ENCODE measurements around the gene ARFGAP2. TPM values are rescaled to one million over a fixed set of nuclear protein-coding genes. Genes with fewer than 3 reads are reported as not detected.

The ARFGAP2 gene
- total RNA-seq, 4 donors from 2014 or later: 178 to 248 (median 201) TPM

DNA sequence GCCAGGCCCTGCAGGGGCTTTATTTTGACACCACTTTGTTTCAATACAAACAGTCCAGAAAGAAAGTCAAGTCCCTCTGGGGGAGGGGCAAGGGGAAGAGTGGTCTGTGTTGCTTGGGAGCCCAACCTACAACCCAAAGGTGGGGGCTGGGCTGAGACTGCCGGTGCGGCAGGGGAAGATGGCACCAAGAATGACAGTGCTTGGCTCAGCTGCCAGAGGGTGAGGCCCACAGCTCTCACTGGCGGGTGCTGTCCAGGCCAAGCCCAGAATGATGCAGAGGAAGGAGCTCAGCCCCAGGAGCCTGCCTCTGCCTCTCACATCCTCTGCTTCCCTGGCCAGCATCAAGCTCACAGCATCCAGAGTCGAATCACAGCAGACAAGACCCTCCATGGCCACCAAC is 12.4 kb downstream of the ARFGAP2 start:
- 43% methylated on average over 4 of the region's 4 CpGs for WGBS
- DNase-seq (ENCODE audit: low spot score in 2 of 2): no peak
- H3K27me3 ChIP-seq: no peaks in the 10 kb centered on the region
- H3K36me3 ChIP-seq: peaks cover 63% of the 10 kb centered on the region
- H3K4me3 ChIP-seq: no peak overlapping the region
- no peaks in the 10 kb centered on the region for H3K9me3 ChIP-seq
- TF ChIP-seq EP300 (IDR thresholded peaks at IDR 0.05): no peak
- TF ChIP-seq POLR2AphosphoS5 (IDR thresholded peaks at IDR 0.05): no peak
- TF ChIP-seq POLR2A (IDR thresholded peaks at IDR 0.05): no peak
- TF ChIP-seq, protein P1, sequence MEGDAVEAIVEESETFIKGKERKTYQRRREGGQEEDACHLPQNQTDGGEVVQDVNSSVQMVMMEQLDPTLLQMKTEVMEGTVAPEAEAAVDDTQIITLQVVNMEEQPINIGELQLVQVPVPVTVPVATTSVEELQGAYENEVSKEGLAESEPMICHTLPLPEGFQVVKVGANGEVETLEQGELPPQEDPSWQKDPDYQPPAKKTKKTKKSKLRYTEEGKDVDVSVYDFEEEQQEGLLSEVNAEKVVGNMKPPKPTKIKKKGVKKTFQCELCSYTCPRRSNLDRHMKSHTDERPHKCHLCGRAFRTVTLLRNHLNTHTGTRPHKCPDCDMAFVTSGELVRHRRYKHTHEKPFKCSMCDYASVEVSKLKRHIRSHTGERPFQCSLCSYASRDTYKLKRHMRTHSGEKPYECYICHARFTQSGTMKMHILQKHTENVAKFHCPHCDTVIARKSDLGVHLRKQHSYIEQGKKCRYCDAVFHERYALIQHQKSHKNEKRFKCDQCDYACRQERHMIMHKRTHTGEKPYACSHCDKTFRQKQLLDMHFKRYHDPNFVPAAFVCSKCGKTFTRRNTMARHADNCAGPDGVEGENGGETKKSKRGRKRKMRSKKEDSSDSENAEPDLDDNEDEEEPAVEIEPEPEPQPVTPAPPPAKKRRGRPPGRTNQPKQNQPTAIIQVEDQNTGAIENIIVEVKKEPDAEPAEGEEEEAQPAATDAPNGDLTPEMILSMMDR (IDR thresholded peaks at IDR 0.05): no peak
- H3K27ac ChIP-seq: no peak overlapping the region
- H3K4me1 ChIP-seq: peaks cover 9% of the 10 kb centered on the region

DNA sequence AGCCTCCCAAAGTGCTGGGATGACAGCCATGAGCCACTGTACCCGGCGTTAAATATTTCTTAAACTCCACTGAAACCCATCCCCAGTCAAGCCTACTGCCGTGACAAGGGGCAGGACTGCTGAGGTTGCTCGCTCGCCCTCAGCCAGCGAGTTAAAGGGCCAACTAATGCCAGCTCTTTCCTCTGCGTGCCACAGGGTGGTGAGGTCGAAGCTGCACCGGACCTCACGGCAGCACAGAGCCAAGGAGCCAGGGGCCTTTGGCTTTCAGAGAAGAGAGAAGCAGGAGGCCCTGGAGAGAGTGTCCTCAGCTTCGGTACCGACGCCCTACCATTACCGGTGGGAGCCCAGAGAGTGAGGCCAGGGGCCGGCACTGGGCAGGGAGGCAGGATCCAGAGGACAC is 12.8 kb downstream of the ARFGAP2 start:
- H3K9me3 ChIP-seq: no peaks in the 10 kb centered on the region
- no peak overlapping the region for H3K27ac ChIP-seq
- peaks cover 9% of the 10 kb centered on the region for H3K4me1 ChIP-seq
- 88% methylated on average over 9 of the region's 15 CpGs for WGBS
- no peak overlapping the region for H3K4me3 ChIP-seq
- no peak for TF ChIP-seq POLR2A (IDR thresholded peaks at IDR 0.05)
- no peaks in the 10 kb centered on the region for H3K27me3 ChIP-seq
- H3K36me3 ChIP-seq: peaks cover 62% of the 10 kb centered on the region
- no peak for DNase-seq (ENCODE audit: low spot score in 2 of 2)

DNA sequence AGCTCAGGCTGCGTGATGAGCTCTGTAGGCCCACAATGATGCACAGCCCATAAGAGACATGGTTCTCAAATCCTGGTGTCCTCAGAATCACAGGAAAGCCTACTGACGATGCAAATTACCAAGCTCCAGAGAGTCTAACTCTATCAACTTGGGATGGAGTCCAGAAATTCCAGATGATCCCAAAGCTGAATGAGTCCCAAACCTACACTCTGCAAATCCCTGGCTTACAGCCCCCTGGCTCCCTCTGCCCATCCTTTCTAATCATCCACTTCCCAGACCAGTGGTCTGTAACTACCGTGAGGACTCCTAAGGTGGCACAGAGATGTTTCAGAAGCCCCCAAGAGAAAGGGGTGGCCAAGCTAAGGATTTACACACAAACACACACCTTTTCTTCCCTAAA is 13.5 kb downstream of the ARFGAP2 start:
- no peak for DNase-seq (ENCODE audit: low spot score in 2 of 2)
- TF ChIP-seq, protein P1 (IDR thresholded peaks at IDR 0.05): no peak
- TF ChIP-seq POLR2A (IDR thresholded peaks at IDR 0.05) (no peak), EP300 (IDR thresholded peaks at IDR 0.05) (no peak), POLR2AphosphoS5 (IDR thresholded peaks at IDR 0.05) (no peak)
- 48% methylated on average over 3 of the region's 3 CpGs for WGBS
- Histone ChIP-seq H3K4me1 (peaks cover 9% of the 10 kb centered on the region), H3K4me3 (no peak overlapping the region), H3K27me3 (no peaks in the 10 kb centered on the region), H3K27ac (no peak overlapping the region), H3K9me3 (no peaks in the 10 kb centered on the region), H3K36me3 (peaks cover 60% of the 10 kb centered on the region)

DNA sequence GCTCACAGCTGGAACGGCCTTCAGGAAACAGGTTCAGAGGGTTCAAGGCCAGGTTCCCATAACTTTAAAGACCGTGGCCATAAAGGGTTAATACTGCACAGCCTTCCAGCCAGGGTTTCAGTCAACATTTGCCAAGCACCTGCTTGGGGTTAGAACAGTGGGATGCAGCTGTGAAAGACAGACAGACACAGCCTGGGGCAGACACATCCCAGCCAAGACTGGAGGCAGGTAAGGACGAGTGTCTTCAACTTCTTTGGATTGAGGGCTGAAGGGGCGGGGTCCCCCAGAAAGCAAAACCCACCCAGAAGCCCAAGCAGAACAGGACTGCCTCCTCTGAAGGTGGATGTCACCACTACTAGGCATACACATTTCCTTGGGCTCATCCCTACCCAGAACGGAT is 14.3 kb downstream of the ARFGAP2 start:
- TF ChIP-seq EP300 (IDR thresholded peaks at IDR 0.05) (no peak), POLR2AphosphoS5 (IDR thresholded peaks at IDR 0.05) (no peak), POLR2A (IDR thresholded peaks at IDR 0.05) (no peak)
- TF ChIP-seq, protein P1 (IDR thresholded peaks at IDR 0.05): no peak
- no peak for DNase-seq (ENCODE audit: low spot score in 2 of 2)
- no peak overlapping the region for H3K4me3 ChIP-seq
- H3K9me3 ChIP-seq: no peaks in the 10 kb centered on the region
- no peak overlapping the region for H3K27ac ChIP-seq
- H3K27me3 ChIP-seq: no peaks in the 10 kb centered on the region
- peaks cover 57% of the 10 kb centered on the region for H3K36me3 ChIP-seq
- WGBS: 44% methylated on average over 4 of the region's 5 CpGs
- peaks cover 9% of the 10 kb centered on the region for H3K4me1 ChIP-seq

DNA sequence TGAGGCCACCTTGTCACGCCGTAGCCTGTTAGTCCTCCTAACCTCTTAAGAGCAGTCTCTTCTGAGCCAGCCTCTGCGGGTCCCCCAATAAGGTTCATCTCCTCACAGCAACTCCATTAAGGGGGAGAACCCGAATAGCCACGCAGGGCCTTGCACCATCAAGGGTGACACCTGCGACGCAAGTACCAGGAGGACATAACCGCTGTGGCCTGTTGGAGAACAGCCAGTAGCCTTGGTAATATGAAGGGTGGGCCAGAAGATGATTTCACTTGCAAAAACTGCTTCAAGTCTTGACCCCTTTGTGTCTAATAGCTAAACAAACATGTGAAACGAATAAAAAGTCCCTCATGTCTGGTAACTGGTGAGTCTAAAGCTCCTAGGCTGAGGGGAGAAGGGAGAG is 14.8 kb downstream of the ARFGAP2 start:
- DNase-seq (ENCODE audit: low spot score in 2 of 2): no peak
- no peak overlapping the region for H3K27ac ChIP-seq
- peaks cover 12% of the 10 kb centered on the region for H3K4me1 ChIP-seq
- 58% methylated on average over 9 of the region's 9 CpGs for WGBS
- peaks cover 57% of the 10 kb centered on the region for H3K36me3 ChIP-seq
- TF ChIP-seq, protein P1 (IDR thresholded peaks at IDR 0.05): no peak
- TF ChIP-seq POLR2AphosphoS5 (IDR thresholded peaks at IDR 0.05) (no peak), EP300 (IDR thresholded peaks at IDR 0.05) (no peak), POLR2A (IDR thresholded peaks at IDR 0.05) (no peak)
- no peaks in the 10 kb centered on the region for H3K9me3 ChIP-seq
- H3K27me3 ChIP-seq: no peaks in the 10 kb centered on the region
- H3K4me3 ChIP-seq: no peak overlapping the region

Data from suprapubic skin (tissue), 4 donors.